ENCODE measurements around the gene TPGS1.

The TPGS1 gene

DNA sequence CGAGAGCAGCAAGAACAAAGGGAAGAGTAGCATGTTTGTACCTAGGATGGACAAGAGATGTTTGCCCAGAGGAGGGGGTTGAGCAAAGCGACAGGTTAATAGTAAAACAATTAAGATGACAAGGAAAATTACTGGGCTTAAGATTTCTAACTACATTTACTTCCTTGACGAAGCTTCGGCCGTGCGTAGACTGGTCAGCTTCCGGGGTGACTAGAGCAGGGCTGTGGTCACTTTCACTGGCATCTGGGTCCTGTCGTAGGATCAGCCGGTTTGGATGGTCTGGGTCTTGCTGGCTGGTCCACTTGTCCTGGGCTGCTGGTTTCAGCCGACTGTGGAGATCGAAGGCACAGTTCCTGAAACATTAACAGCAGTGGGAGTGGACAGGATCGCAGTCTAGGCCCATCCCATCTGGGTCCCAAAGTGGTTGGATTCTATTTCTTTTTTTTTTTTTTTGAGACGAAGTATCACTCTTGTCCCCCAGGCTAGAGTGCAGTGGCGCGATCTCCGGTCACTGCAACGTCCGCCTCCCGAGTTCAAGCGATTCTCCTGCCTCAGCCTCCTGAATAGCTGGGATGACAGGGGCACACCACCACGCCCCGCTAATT is 60.1 kb downstream of the TPGS1 start:
- peak overlapping the region; percentile 62 for H3K27ac ChIP-seq (ENCODE audit: low read length)
- no peaks in the 10 kb centered on the region for H3K9me3 ChIP-seq (ENCODE audit: control insufficient read depth in 2 of 2, low read length in 2 of 2)
- no peaks in the 10 kb centered on the region for H3K36me3 ChIP-seq (ENCODE audit: control insufficient read depth in 2 of 2, insufficient read depth in 2 of 2, low read length in 2 of 2)
- peak overlapping the region in 1 of 2 donors; percentile 29 for H3K4me3 ChIP-seq (ENCODE audit: low read length in 2 of 2)
- peak overlapping the region in 1 of 2 donors; percentile 31 for H3K9ac ChIP-seq (ENCODE audit: low read length in 2 of 2)
- peaks cover 19% of the 10 kb centered on the region for H3K4me1 ChIP-seq (ENCODE audit: control insufficient read depth, insufficient read depth, low read length)
- H3K27me3 ChIP-seq (ENCODE audit: control insufficient read depth in 1 of 2, insufficient read depth in 2 of 2, low read length in 2 of 2) = no peaks in the 10 kb centered on the region
